ENCODE measurements around the gene FAM171A1.

DNA sequence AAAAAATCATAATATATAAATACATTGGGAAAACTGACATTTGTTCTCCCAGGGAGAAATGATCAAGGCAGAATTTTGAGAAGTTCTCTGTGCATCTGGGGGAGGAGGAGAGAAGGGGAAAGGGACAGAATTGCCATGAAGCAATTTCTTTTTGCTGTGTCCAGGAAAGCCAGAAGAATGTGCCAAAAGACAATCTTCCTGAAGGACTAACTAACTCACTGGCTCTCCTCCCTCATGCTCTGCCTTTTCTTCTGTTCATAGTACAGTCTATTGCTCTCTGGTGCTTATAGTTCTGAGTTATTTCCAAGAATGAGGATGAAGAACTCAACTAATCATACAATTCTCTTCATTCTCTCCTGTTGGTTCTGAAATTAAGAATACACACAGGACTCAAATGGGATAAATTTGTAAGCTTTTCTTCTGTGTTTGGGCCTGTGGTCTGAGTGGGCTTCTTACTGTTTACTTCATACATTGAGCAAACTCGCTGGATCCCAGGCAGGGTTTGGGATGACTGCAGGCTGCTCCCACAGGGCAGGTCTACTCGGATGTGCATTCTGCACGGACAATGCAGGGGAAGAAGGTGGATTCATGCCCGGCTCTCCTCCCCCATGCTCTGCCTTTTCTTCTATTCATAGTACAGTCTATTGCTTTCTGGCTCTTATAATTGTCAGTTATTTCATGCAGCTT is 22.2 kb upstream of the FAM171A1 start:
- TF ChIP-seq EZH2 (IDR thresholded peaks at IDR 0.05; ENCODE audit: insufficient read depth, low read length) (no peak), CTCF (IDR thresholded peaks at IDR 0.05; ENCODE audit: insufficient read depth, low read depth, low read length) (no peak)

All from astrocyte (in vitro differentiated cells and primary cell).